Endothelial cell of umbilical vein (primary cell): ENCODE measurements around the gene TMEM87A. TPM values are rescaled to one million over a fixed set of nuclear protein-coding genes. Genes with fewer than 3 reads are reported as not detected.
"Not testable (repeated sequence)": the region's sequence is repeated elsewhere in the genome, so short reads cannot be mapped to it uniquely, and the experiment has no call there.

ENCODE experiments used
- BruUV-seq: library from RNA; stranded (reverse); fragments of 400-500 nt; replicated peaks from 2 replicates; lab custom pipeline; 2021; lab: Mats Ljungman, UMichigan
- CTCF ChIA-PET: fragments of 300-600, 350-600 bp; sonication (Branson Sonifier 250); formaldehyde crosslinking; loops from one replicate; lab custom pipeline; 2021; ENCODE audit warnings: antibody characterized with exemption, inconsistent platforms; lab: Charles Lee
- POLR2A ChIA-PET: fragments of 300-600, 350-600 bp; sonication (Branson Sonifier 250); formaldehyde crosslinking; loops from one replicate; lab custom pipeline; 2021; ENCODE audit warnings: antibody characterized with exemption, inconsistent platforms; lab: Charles Lee
- DNase-seq: peaks from one replicate; pipeline ENCODE4 v3.0.0-alpha.2; 2011; ENCODE audit warnings: low read depth, low spot score
- FAIRE-seq: peaks from 2 replicates; lab custom pipeline; 2011; peaks lifted over from hg19 to GRCh38; lab: Jason Lieb, UNC
- H2AFZ ChIP-seq: 2 replicates; pipeline ENCODE4 v1.6.0; 2012; ENCODE audit warnings: low read depth, low read length, control low read depth, inconsistent platforms
- H3K27ac ChIP-seq: 2 replicates; pipeline ENCODE4 v1.5.1; 2011; ENCODE audit warnings: low read depth, mild to moderate bottlenecking, control low read depth, low read length, moderate library complexity; ENCODE audit not compliant: insufficient read depth
- H3K27me3 ChIP-seq, 2 experiments: 2 replicates each; pipeline versions ENCODE4 v1.6.0 to v1.6.1; 2011; ENCODE audit warnings: low read length in 2 of 2, mixed read lengths in 1 of 2; ENCODE audit not compliant: control insufficient read depth in 2 of 2, insufficient read depth in 2 of 2
- H3K36me3 ChIP-seq, 2 experiments: 2 replicates in 1 of 2; 3 replicates in 1 of 2; pipeline ENCODE4 v1.5.1; 2011; ENCODE audit warnings: low read length in 2 of 2, mild to moderate bottlenecking in 1 of 2, moderate library complexity in 1 of 2; ENCODE audit not compliant: control insufficient read depth in 2 of 2, insufficient read depth in 2 of 2; ENCODE audit errors: extremely low read depth in 1 of 2
- H3K4me1 ChIP-seq: 3 replicates; pipeline ENCODE4 v1.5.1; 2011; ENCODE audit warnings: mild to moderate bottlenecking, low read length; ENCODE audit not compliant: control insufficient read depth, insufficient read depth; ENCODE audit errors: extremely low read depth
- H3K4me2 ChIP-seq: 2 replicates; pipeline ENCODE4 v1.6.1; 2011; ENCODE audit warnings: low read length, control low read depth, mixed read lengths; ENCODE audit not compliant: insufficient read depth
- H3K4me3 ChIP-seq, 3 experiments: fragments of 200-600 bp in 1 of 3; sonication (generic), shearing (Covaris generic) in 1 of 3; replicated peaks in 1 of 3; 2 replicates each; pipeline ENCODE4 v1.5.1; 2011 to 2016; ENCODE audit warnings: control low read depth in 3 of 3, low read length in 3 of 3, mild to moderate bottlenecking in 2 of 3, inconsistent platforms in 1 of 3, low read depth in 1 of 3, moderate library complexity in 1 of 3; ENCODE audit not compliant: insufficient read depth in 1 of 3
- H3K79me2 ChIP-seq: 2 replicates; pipeline ENCODE4 v1.6.0; 2012; ENCODE audit warnings: low read length, inconsistent platforms; ENCODE audit not compliant: control insufficient read depth, insufficient read depth
- H3K9ac ChIP-seq: replicated peaks from 2 replicates; pipeline ENCODE3; 2011; ENCODE audit warnings: low read length, control low read depth; ENCODE audit not compliant: insufficient read depth; ENCODE audit errors: extremely low read depth
- H3K9me1 ChIP-seq: replicated peaks from 3 replicates; pipeline ENCODE4 v1.6.0; 2011; ENCODE audit warnings: mild to moderate bottlenecking, low read length; ENCODE audit not compliant: control insufficient read depth, insufficient read depth; ENCODE audit errors: extremely low read depth
- H3K9me3 ChIP-seq: replicated peaks from 2 replicates; pipeline ENCODE4 v1.5.1; 2012; ENCODE audit warnings: low read length, inconsistent platforms; ENCODE audit not compliant: control insufficient read depth, insufficient read depth
- H4K20me1 ChIP-seq: replicated peaks from 2 replicates; pipeline ENCODE3; 2011; ENCODE audit warnings: mild to moderate bottlenecking, low read length; ENCODE audit not compliant: control insufficient read depth, insufficient read depth; ENCODE audit errors: extremely low read depth
- EZH2 ChIP-seq: IDR thresholded peaks from 2 replicates; pipeline ENCODE4 v1.6.1; 2012; ENCODE audit warnings: borderline replicate concordance, low read depth, mild to moderate bottlenecking, moderate library complexity, low read length, inconsistent platforms; ENCODE audit not compliant: severe bottlenecking
- FOS ChIP-seq: IDR thresholded peaks from 2 replicates; pipeline ENCODE4 v1.6.1; 2011; ENCODE audit warnings: mild to moderate bottlenecking, low read length, moderate library complexity, borderline replicate concordance; ENCODE audit not compliant: insufficient read depth
- GATA2 ChIP-seq: IDR thresholded peaks from 2 replicates; pipeline ENCODE4 v1.7.0; 2011; ENCODE audit warnings: low read depth, mild to moderate bottlenecking, moderate library complexity, mixed read lengths, low read length; ENCODE audit not compliant: insufficient read length, insufficient read depth
- JUN ChIP-seq: IDR thresholded peaks from 2 replicates; pipeline ENCODE4 v1.6.1; 2011; ENCODE audit warnings: borderline replicate concordance, low read depth; ENCODE audit not compliant: insufficient read length, insufficient read depth
- MYC ChIP-seq: IDR thresholded peaks from one replicate; pipeline ENCODE4 v1.6.1; 2011; ENCODE audit warnings: mild to moderate bottlenecking, low read depth, low read length
- POLR2A ChIP-seq: IDR thresholded peaks from 2 replicates; pipeline ENCODE4 v1.6.1; 2012; ENCODE audit warnings: low read depth, mild to moderate bottlenecking, control low read depth, low read length
- POLR2AphosphoS5 ChIP-seq: IDR thresholded peaks from 2 replicates; pipeline ENCODE4 v1.6.1; 2012; ENCODE audit warnings: low read depth, mild to moderate bottlenecking, control low read depth, low read length, moderate library complexity; ENCODE audit not compliant: insufficient read depth
- dilution Hi-C: fragments of 300-500 bp; cut with MboI; formaldehyde crosslinking; loops from one replicate; pipeline ENCODE4 v1.15.0; 2019; ENCODE audit warnings: low sequenced_read_pairs; ENCODE audit not compliant: extremely low pct_ligation_motif_present
- intact Hi-C: fragments of 100-400 bp; cut with micrococcal nuclease; formaldehyde crosslinking; loops from one replicate; pipeline ENCODE4 v1.10.0; 2022
- polyA plus RNA-seq, 4 experiments: library from polyadenylated mRNA; depleted of rRNA in 3 of 4; stranded (reverse) in 3 of 4; unstranded in 1 of 4; fragments of >200 nt; gene quantifications; 2 replicates each; pipeline versions ENCODE4 v1.2.1 to v1.2.3, GENCODE V29; 2011 to 2012; ENCODE audit warnings: missing spikeins in 1 of 4
- total RNA-seq: library from RNA; stranded (reverse); gene quantifications from 2 replicates; pipeline ENCODE4 v1.2.3, GENCODE V29; 2021
- TF ChIP-seq, protein P1 (sequence below), 2 donors: IDR thresholded peaks; 1 replicate in 1 of 2; 2 replicates in 1 of 2; pipeline ENCODE4 v1.5.1; 2011; ENCODE audit warnings: low read length in 2 of 2, mild to moderate bottlenecking in 2 of 2, moderate library complexity in 2 of 2, control low read depth in 1 of 2, inconsistent platforms in 1 of 2, low read depth in 1 of 2; ENCODE audit not compliant: insufficient read depth in 1 of 2; ENCODE audit errors: extremely low read depth in 1 of 2
- TF ChIP-seq, protein P2 (sequence below): IDR thresholded peaks from 2 replicates; pipeline ENCODE4 v1.6.1; 2011; ENCODE audit not compliant: insufficient read depth, insufficient read length

Gene TMEM87A
- total and polyA plus RNA-seq, 2 donors (not counting 3 experiments of a cell fraction or from before 2014, with no cell fraction given), result 22.3 to 41.1 TPM

DNA sequence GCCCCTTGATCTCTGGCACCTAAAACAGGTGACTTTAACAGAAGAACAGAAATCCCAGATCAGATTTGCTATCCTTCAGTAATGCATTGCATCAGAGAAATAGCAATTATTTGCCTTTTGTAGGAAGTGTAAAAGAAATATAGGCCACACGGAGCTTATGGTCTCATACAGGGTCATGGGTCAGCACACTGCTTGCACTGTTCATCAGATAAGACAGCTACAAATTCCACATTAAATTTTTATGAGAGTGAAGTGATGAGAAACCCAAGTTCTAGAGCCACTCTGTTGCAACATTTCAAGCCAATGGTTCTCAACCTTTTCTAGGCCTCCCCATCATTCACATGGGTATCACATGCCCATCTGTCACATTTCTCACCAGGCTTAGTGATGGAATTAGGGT, 33.4 kb upstream of the TMEM87A start:
- dilution Hi-C loops, result no loop called here
- FAIRE-seq (no peak), DNase-seq (no peak)
- Histone ChIP-seq H3K9ac (no peak overlapping the region), H4K20me1 (no peaks in the 10 kb centered on the region), H3K27me3 (no peaks in the 10 kb centered on the region), H3K9me1 (no peaks in the 10 kb centered on the region), H3K27ac (no peak overlapping the region), H3K4me1 (no peaks in the 10 kb centered on the region), H3K9me3 (no peaks in the 10 kb centered on the region), H3K79me2 (no peaks in the 10 kb centered on the region), H3K4me2 (no peak overlapping the region), H3K36me3 (peaks cover 0 to 2% of the 10 kb centered on the region in 2 experiments), H3K4me3 (no peak overlapping the region), H2AFZ (no peak overlapping the region)
- TF ChIP-seq EZH2, result no peak
- TF ChIP-seq, protein P1, sequence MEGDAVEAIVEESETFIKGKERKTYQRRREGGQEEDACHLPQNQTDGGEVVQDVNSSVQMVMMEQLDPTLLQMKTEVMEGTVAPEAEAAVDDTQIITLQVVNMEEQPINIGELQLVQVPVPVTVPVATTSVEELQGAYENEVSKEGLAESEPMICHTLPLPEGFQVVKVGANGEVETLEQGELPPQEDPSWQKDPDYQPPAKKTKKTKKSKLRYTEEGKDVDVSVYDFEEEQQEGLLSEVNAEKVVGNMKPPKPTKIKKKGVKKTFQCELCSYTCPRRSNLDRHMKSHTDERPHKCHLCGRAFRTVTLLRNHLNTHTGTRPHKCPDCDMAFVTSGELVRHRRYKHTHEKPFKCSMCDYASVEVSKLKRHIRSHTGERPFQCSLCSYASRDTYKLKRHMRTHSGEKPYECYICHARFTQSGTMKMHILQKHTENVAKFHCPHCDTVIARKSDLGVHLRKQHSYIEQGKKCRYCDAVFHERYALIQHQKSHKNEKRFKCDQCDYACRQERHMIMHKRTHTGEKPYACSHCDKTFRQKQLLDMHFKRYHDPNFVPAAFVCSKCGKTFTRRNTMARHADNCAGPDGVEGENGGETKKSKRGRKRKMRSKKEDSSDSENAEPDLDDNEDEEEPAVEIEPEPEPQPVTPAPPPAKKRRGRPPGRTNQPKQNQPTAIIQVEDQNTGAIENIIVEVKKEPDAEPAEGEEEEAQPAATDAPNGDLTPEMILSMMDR (IDR thresholded peaks at IDR 0.05; ENCODE audit: extremely low read depth in 1 of 2, insufficient read depth in 1 of 2, low read depth in 1 of 2, low read length in 2 of 2), result no peak
- no peak for TF ChIP-seq FOS
- TF ChIP-seq GATA2, result no peak
- no peak for TF ChIP-seq MYC
- TF ChIP-seq, protein P2, sequence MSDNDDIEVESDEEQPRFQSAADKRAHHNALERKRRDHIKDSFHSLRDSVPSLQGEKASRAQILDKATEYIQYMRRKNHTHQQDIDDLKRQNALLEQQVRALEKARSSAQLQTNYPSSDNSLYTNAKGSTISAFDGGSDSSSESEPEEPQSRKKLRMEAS, result no peak
- TF ChIP-seq POLR2A, result no peak
- TF ChIP-seq JUN, result no peak
- TF ChIP-seq POLR2AphosphoS5, result no peak
- ChIA-PET POLR2A (no interaction called here), CTCF (interaction anchor here (1.3 to 1.4 kb wide), 2 partner anchors 11 to 25 kb away, joined by 3 read pairs; no protein-coding TSS in a partner anchor)
- intact Hi-C loops, result no loop called here
- BruUV-seq, result no TSS peak

DNA sequence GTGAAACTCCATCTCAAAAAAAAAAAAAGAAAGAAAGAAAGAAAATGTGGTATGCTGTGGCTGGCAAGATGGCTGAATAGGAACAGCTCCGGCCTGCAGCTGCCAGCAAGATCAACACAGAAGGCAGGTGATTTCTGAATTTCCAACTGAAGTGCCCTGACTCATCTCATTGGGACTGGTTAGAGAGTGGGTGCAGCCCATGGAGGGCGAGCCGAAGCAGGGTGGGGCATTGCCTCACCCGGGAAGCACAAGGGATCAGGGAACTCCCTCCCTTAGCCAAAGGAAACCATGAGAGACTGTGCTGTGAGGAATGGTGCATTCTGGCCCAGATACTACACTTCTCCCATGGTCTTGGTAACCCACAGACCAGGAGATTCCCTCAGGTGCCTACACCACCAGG, 27.8 kb upstream of the TMEM87A start:
- BruUV-seq, H3K4me1 ChIP-seq, dilution Hi-C loops, H4K20me1 ChIP-seq, H3K4me2 ChIP-seq, CTCF ChIA-PET, FAIRE-seq, H3K27me3 ChIP-seq, H3K36me3 ChIP-seq, H2AFZ ChIP-seq, H3K9me3 ChIP-seq, H3K79me2 ChIP-seq, DNase-seq, intact Hi-C loops, H3K9me1 ChIP-seq, H3K27ac ChIP-seq, POLR2A ChIA-PET, H3K9ac ChIP-seq, H3K4me3 ChIP-seq: not testable (repeated sequence)
